Mucosa of gallbladder (tissue), 1 donor: ENCODE measurements around the gene RGS17. TPM values are rescaled to one million over a fixed set of nuclear protein-coding genes. Genes with fewer than 3 reads are reported as not detected.

Experiments
- DNase-seq: peaks from one replicate; pipeline ENCODE4 v3.0.0-alpha.2; 2020; ENCODE audit warnings: low spot score
- total RNA-seq: library from RNA; stranded (reverse); gene quantifications from one replicate; pipeline ENCODE4 v1.2.1, GENCODE V29; 2021
- donor health status: DM: no; HTN: no; CAD: no.

Gene RGS17
- total RNA-seq, 1 donor from 2014 or later = 3.5 TPM

DNA sequence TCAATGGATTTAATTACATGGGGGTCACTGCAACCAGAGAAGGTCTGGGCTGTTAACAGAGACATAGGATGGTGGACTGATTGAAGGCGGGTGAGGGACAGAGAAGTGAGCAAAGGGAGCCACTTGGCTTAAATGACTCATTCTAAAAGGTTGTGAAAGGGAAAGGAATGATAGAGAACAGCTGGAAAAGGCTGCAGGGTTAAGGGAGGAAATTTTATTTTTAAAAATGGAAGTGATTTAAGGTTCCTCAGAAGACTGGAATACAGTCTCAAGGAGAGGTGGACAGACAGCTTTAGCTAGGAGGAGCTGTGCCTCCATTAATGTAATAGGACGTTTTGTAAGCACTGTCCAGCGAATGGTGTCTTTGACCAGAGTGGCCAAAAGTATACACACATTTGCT is 46.7 kb downstream of the RGS17 start:
- DNase-seq = no peak

DNA sequence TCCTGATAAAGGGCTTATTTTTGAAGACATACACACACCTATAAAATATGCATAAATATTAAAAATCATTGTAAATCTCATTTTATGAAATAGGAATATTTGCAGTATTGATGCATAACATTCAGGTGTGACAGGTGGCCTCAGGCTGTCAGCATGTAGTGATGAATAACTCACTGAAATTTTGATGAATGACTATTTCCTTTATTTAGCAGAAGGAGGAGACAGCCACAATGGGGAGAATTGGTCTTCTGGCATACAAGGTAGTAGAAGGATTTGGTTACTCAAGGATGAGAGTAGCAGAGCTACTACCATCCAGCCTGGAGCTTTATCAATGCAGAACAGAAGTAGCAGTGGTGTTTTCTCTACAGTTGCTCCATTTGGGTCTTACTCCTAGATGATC is 47.2 kb downstream of the RGS17 start:
- DNase-seq = no peak

DNA sequence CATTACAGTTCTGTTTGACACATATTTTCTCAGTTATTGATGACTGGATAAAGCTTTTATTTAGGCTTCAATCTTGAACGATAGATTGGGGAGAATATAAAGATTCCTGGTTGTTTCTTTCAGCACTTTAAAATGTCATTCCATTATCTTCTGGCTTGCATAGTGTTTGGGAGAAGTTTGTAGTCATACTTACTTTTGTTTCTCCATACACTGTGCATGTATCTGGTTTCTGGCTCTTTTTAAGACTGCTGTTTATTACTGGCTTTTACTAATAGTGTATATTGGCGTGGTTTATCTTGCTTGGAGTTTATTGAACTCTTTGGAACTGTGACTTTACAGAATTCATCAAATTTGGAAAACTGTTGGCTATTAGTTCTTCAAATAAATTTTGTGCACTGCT is 49.2 kb downstream of the RGS17 start:
- DNase-seq = no peak

DNA sequence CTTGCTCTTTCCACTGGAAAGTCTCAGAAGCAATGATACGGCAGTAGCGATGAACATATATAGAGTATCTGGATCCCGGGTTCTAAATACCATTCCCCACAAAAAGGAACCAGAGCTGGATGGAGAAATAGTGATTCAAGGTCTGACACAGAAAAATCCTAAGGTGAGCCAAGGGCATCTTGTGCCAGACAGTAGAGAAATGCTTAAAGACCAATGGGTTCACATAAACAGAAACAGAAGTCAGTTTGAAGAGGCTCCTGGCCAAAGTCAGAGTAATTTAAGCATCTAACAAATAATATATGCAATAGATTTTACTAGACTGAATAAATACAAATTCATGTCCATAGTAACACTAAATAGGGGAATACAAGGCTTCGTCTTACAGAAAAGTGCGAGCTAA is 54.7 kb downstream of the RGS17 start:
- DNase-seq = no peak

DNA sequence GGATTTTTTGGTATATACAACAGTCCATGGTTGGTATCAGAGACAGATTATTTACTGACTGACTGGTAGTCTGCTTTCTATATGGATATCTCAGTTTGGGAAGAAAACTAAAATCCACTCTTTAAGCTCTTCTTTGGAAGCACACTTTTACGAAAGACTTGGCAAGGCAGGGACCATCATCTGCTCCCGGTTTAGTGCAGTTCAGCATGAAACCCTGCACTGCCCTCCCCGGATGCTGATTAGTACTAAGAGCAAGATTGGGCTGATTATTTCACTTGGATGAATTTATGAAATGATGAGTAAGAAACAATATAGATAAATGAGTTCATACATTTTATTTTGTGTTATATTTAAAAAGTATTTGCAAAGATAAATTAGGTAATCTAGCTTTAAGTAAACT is 56.3 kb downstream of the RGS17 start:
- DNase-seq = no peak

DNA sequence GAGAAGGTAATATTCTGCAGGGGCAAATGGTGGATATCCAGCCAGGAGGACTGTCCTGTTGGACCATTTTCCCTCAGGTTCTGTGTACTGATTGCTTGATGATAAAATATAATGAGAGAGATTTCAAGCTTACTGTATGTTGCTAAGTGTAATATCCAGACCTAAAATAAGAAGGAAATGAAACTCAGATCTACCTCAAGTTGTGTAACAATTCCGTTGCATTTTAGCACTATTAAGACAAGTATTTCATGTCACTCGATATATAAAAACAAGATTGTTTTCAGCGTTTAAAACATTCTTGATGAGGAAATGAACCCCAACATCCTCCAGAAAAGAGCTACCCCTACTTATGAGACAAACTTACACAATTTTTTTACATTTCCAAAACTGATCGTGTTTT is 57.2 kb downstream of the RGS17 start:
- no peak for DNase-seq

DNA sequence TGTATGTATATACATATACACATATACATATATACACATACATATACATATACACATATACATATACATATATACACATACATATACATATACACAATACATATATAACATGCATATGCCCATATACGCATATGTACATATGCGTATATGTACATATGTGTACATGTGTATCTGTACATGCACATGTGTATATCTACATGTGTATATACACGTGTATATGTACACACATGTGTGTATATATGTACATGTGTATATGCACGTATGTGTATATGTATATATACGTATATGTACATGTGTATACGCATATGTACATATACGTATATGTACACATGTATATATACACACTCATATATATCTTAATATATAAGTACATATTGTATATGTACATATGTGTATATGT is 60.3 kb downstream of the RGS17 start:
- no peak for DNase-seq

DNA sequence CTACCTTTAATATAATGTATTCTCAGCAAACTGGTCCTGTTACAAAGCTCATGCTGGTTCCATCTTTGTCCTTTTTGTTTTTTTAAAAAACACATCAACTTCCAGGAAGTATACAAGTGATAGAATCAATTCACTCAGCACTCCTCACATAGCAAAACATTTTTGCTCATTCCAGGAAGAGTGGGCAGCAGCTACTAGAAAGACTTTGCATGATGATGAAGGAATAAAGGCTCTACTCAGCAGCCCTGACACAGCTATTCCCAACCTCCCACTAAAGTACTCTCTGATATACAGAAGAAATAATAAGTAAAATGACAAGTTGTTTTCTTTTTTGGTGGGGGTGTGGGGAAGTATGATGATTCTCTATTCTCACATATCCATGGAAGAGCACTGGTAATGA is 61.2 kb downstream of the RGS17 start:
- DNase-seq = no peak

DNA sequence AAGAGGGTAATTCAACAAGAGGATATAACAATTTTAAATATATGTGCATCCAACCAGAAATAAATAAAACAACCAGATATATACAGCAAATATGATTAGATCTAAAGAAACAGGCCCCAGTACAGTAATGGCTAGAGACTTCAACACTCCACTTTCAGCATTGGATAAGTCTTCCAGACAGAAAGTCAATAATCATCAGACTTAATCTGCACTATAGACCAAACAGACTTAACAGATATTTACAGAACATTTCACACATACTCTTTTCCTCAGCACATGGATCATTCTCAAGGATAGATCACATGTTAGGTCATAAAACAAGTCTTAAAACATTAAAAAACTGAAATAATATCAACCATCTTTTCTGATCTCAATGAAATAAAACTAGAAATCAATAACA is 65.9 kb downstream of the RGS17 start:
- DNase-seq = no peak

DNA sequence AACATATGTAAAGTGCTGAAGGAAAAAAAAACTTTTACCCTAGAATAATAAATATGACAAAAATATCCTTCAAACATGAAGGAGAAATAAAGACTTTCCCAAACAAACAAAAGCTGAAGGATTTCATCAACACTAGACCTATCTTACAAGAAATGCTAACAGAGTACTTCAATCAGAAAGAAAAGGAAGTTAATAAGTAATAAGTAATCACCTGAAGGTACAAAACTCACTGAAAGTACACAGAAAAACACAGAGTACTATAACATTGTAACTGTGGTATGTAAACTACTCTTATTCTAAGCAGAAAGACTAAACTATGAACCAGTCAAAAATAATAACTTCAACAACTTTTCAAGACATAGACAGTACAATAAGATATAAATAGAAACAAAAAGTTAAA is 67.1 kb downstream of the RGS17 start:
- DNase-seq = no peak

DNA sequence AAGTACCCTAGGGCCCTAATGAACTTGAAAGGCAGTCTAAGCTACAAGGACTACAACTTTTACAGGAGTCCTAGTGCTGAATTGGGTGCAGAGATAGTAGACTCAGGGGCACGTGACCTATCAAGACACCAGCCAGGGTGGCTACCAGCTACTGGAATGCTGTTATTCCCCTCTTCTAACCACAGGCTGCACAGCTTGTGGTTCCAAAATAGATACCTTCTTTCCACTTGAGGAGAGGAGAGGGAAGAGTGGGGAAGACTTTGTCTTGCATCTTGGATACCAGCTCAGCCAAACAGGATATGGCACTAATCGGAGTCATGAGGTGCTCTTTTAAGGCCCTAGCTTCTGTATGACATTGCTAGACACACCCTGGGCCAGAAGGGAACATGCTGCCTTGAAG is 68.6 kb downstream of the RGS17 start:
- DNase-seq = no peak

DNA sequence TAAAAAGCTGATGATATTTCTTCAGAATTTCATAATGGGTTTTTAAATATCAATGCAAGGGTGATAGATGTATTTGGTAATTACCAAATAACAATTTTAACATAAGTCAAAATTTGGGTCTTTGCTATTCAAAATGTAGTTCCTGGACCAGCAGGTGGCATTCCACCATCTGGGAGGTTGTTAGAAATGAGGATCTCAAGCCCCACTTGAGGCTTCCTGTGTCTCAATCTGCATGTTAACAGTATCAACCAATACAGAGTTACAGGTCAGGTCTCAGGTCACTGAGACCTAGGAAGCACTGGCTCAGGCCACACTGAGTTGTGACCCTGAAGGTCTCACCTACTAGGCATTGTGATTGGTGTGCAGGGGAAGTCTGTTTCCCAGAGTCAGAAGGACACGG is 71.3 kb downstream of the RGS17 start:
- no peak for DNase-seq

DNA sequence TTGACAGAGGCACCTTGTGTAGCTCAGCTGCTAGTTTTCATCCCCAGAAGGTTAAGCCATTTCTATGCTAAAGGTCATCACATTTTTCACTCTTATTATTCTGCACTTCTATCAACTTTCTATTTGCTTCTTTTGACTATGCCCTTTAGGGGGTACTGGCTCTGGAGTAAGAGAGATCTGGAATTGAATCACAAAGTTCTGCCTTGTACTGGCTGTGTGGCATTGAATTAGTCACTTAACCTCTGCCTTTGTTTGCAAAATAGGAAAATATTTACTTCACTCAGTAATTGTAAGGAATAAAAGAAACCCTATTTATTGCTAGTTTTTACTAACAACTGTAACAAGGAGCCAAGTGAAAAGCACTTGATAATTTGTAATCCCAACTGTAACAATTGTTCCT is 71.8 kb downstream of the RGS17 start:
- DNase-seq = no peak

DNA sequence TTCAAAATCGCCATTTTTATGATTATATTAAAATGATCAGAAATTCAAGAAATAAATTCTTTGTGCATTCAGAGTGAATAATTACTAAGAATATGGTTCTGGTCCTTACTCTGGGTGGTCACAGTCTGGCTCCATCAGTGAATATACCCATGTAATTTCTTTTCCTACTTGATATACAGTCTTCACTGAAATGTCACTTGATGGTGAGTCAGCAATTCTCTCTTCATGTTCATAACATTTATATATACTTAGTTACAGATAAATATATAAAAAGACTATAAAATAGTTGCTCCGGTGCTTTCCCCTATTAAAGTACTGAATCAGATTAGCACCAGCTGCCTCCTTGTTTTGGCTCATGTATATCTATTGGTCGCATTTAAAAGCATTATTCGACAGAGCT is 72.2 kb downstream of the RGS17 start:
- no peak for DNase-seq

DNA sequence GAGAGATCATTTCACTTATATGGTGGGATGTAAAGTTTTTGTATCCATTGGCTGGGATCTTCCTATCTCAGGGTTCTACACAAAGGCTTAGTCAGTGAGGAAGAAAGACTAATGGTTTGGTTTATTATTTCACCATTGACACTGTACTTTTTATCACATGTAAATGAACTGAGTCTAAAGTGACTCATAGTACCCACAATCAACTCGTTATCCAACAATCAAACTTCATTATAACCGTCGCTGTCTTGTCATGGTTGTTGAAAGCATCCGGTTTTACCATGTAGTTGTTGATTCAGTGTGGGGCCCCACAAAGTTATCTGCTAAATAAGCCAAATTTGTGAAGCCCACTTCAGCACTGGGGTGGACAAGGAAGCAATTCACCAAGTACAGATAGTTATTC is 72.8 kb downstream of the RGS17 start:
- DNase-seq = no peak

DNA sequence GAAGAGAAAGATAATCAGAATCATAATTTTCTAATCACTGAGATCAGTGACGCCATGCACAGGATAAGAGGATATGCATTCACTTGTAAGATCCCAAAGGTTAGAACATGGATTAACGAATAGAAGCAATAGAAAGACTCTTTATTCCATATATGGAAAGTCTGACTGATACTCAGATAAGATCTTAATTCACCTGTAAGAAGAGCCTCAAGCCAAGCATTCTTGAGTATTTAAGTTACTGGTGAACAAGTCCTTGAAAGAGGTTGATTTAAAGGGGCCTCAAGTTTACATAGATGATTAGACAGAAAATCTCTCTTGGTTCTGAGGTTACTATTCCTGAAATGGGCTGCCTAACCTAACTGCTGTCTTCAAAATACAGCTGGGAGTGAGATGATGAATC is 74.8 kb downstream of the RGS17 start:
- no peak for DNase-seq

DNA sequence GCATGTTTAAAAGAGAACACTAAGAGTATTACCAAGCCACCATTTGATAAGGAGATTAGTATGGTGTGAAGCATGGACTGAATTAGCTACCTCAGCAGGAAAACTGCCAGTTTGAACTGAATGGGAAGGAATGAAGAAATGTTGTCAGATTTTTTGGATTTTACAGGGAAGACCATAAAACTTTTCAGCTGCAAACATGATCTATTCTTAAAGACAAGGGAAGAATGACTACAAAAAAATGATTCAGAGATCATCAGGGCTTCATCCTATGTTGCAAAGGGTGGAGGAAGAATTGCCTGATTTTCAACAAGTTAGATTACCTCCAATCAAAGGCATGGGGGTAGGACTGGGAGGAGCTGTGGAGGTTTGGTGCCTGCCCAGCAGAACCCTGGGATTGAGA is 79.3 kb downstream of the RGS17 start:
- DNase-seq = no peak

DNA sequence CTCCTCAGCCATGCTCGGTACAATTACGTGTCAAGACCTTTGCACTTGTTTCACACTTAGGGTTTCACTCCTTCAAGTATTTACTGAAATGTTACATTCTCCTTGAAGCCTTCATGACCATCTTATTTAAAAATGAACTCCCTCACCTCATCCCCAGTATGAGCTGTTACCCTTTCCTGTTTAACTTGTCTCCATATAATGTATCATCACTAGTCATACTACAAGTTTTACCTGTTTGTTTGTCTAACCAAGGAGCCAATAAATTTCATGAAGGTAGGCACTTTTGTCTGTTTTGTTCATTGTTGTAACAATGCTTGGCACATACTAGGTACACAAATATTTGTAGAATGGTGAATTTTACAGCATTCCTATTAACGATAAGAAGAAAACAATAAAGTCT is 82.5 kb downstream of the RGS17 start:
- no peak for DNase-seq

DNA sequence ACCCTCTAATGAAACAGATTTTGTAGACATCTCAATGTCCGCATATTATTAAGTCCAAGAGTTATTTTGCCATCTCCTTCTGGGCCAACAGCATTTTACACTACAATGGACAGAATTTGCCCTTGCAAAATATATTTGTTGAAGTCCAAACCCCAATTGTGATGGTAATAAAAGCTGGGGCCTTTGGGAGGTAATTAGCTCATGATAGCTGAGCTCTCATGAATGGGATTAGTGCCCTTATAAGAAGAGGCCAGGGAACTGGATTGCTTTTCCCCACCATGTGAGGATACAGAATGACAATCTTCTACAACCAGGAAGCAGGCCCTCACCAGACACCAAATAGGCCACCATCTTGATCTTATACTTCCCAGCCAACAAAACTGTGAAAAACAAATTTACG is 83.7 kb downstream of the RGS17 start:
- DNase-seq = no peak

DNA sequence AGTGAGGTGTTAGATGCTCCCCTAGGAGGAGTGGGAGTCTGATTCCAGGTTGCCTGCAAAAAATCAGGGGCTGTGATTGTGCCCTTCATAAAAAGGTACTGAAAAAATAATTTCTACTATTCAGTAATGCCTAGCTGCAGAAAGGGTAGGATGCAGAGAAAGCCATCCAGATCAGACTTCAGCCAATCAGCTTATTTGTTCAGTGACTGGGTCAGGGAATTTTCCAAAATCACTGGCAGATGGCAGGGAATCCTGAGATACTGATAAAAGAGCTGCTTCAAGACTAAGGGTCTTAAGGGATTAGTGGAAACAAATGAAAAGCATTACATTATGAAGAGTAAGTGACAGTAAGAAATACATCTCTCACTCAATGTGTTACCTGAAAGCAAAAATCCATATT is 85.8 kb downstream of the RGS17 start:
- no peak for DNase-seq

DNA sequence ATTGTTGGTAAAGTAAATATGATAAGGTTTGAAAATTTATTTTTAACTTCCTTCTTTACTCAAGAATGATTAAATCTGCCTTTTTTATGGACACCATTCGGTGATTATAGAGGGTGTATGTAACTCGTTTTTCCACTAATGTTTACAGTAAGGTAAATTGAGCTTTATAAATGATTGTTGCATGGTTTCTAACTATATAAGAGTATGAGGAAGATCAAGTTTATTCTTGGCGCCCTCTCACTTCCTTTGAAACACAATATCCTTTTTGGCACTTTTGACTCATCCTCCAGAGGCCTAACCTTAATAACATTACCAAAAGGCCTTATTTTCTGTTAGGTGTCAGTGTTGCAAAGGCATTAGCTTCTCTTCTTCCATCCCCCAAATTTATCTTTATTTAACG is 86.8 kb downstream of the RGS17 start:
- DNase-seq = no peak

DNA sequence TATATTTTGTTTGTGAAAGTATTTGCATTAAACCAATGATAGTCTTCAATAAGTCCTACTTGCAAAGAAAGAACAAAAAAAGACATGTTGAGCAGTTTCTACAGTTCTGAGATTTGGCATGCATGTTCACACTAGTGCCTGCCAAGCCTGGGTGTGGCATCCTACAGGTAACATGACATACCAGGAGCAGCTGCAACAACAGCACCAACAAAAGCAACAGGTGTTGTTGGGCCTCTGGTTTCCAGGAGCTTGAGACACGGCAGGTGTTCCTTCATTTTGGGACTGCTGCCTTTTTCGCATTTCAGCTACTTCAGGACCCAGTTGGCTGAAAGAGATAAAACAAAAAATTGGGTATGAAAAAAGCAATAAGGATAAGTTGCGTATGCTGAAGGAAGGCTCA is 87.4 kb downstream of the RGS17 start:
- DNase-seq = no peak

DNA sequence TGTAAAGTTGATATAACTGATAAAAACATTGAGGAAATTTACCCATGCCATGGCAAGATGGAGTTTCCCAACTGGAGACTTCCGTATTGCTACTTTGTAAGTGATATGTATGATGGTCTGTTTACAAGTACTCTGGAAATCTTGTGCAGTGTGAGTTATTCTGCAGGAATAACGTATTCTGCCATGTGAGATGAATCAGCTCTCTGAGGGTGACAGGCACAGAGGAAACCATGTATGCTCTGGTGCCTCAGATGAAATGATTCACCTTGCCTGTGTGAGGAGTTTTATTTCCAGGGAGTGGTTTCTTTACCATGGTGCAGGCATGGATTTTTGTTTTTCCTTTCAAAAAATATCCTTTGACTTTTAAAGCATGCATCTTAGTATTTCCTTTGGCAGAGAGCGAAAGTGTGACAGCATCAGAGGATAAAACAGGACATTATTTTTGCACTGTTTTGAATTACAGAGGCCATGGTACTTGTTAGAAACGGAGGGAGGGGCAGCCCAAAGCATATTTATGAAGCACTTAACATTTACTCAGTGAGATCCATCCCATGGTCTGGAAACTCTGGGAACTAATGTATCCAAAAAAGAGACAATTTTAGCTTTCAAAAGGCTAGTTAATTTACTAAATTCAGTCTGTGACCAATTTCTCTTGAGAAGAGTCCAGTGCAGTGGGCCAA is 92.6 kb downstream of the RGS17 start:
- no peak for DNase-seq

DNA sequence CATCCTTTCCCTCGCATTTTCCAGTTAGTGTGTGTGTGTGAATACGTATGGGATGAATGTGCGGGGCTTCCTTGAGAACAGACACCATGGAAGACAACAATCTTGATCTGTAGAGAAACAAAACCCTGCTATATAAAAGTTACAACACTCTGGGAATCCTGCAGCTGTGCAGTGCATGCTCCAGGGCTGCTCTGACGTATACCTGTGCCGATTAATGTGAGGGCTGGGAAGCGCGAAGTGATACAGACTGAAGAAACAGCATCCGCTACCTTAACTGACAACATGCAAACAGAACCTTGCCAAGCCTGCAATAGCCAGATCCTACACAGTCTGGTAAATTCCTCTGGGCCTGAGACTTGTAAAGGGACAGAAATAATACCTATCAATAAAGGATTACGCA is 96.9 kb downstream of the RGS17 start:
- no peak for DNase-seq
